GM18519 (cell line): ENCODE results near the gene XIRP1.

ENCODE experiments used
- ATAC-seq: cut with Tn5 transposase; IDR thresholded peaks from one replicate; pipeline ENCODE4 v1.9.1; 2021; ENCODE audit warnings: mild to moderate bottlenecking, moderate library complexity; ENCODE audit not compliant: unreplicated experiment, low FRiP score

XIRP1 gene

DNA sequence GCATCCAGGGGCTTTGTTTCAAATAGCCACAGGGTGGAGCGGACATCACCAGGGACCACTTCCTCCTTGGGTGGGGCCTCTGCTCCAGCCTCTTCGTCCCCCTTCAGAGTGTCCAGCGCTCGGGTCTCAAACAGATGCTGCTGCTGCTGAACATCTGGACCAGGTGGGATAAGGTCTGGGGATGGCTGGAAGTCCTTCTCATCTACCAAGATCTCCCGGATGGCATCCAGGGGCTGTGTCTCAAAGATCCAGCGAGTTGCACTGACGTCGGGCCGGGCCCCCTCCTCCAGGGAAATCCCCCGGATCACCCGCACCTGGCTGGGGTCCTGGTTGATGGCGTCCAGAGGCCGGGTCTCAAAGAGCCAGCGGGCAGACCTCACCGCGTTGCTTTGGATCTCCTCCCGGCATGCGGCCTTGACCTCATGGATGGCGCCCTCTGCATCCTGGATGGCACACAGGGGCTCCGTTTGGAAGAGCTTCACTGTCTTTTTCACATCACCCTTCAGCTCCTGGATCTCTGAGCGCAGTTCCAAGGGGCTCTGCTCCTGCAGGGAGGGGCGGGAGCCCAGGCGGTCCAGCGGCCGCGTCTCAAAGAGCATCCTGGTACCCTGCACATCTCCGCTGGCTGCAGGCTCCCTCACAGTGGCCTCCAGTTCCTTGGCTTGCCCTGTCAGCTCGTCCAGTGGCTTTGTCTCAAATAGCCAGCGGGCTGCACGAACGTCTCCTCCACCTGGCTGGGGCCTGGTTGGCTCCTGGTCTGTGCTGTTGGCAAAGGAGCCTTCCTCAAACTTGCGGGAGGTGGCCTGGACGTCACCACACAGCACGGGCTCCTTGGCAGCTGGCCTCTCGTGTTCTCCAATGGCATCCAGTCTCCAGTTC lies 3.9 kb downstream of the XIRP1 start:
- no peak for ATAC-seq

DNA sequence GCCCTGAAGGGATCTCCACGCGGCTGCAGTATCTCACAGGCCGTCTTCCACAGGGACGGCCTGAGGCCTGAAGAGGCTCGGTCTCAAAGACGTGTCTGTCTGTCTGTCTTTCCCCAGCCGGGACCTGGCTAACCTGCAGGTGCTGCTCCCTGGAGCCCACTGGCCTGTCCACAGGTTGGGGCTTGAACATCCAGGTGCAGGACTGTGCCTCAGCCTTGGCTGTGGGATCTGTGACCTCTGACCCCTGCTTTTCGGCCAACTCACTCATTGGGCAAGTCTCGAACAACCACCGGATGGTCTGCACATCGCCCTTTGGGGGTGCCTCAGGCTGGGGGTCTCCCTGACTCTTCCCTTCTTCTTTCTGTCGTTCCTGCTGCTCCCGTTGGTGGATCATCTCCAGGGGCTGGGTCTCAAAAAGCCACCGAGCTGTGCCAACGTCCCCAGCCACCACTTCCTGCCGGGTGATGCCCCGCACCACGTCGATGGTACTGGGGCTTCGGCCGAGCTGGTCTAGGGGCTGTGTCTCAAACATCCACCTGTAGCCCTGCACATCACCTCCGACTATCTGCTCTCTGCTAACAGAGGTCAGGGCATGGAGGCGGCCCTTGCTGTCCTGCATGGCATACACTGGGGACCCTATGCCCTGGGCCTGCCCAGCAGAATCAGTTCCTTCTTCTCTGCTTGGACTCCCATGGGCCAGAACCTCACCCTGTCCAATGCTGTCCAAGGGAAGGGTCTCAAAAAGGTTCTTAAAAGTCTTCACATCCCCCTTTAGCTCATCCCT lies 4.8 kb downstream of the XIRP1 start:
- ATAC-seq, result no peak

GRCh38 chr3:39186692-39187151 lies 5.7 kb downstream of the XIRP1 start:
- ATAC-seq, result no peak

DNA sequence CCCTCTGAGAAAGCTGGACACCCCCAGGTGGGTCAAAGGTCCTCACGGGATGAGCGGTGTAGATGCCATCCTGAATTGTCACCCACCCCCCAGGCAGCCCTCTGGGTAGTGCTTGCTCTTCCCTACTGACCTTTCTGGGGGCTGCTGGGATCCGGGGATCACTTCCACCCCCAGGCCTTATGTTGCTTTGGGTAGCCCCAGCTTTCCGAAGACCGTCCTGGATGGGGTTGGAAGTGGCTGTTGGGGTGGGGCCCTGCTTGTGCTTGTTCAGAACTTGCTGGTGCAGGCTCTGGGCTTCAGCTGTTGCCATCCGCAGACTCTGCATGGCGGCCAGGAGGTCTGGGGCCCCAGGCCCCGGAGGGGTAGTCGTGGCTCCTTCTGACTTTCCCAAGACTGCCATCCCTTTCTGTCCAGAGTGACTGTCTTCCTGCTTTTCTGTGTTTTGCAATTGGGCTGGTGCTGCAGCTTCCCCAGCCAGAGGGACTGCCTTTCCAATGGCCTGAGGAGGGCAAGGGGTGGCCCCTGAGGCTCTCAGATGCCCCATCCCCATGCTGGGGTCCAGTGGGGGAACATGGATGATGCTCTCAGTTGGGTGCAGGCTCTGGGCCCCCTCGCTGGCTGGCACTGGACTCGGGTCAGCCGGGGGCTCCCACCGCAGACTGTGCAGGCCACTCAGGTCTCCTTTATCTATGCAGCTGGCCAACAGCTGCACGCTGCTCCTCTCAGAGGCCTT lies 6.3 kb downstream of the XIRP1 start:
- ATAC-seq, result no peak

- ATAC-seq, result no peak
These were observed 7.0 kb downstream of the XIRP1 start for GRCh38 chr3:39185326-39185958.

DNA sequence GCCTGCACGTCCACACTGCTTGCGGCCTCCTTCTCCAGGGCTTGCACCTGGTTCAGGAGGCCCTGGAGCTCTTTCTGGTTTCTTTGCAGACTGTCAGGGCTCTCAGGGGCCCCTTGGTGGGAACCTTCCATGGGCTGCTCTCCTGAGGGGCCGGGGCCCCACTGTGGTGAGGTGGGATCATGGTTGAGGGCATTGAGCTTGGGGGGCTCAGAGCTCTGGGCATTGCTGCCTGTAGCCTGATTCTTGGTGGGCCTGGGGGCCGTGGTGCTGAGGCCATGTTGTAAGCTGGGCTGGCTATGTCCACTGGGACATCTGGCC lies 7.5 kb downstream of the XIRP1 start:
- ATAC-seq, result no peak

DNA sequence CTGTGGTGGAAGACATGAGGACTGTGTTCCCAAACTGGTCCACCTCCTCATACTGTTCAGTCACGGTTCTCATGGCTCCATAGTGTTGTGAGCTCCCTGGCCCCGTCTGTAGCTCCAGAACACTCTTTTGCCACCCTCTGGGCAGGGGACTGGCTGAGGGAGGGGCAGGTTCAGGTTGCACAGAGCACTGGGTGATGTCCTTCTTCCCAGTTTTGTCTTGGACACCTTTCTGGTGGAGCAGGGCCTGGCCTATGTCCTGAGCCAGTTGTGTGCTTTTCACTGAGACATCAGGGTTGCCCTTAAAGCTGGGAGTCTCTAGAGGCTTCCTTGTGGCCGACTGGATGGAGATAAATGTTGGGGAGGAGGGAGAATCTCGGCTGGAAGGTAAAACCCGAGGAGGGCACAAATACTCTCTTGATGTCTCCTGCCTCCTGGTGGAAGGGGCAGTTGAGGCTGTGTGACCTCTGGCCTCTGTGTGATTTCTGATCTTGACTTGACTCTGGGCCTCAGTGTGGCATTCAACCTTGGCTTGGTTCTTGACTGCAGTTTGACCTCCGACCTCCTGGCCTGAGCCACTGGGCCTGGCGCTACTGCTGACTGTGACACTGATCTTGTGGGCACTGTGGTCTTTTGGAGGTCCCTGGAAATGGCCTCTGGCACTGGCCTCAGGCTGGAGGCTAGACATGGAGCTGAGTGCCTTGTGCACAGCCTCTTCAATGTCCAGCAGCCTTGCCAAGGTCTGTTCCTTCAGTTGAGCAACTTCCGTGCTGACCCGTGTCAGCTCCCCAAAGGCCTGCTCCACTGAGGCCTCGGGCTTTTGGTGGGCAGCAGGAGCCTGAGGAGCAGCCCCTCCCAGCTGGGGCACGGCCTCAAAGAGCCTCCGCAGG lies 8.1 kb downstream of the XIRP1 start:
- no peak for ATAC-seq

GRCh38 chr3:39183211-39184080 lies 8.9 kb downstream of the XIRP1 start:
- no peak for ATAC-seq

DNA sequence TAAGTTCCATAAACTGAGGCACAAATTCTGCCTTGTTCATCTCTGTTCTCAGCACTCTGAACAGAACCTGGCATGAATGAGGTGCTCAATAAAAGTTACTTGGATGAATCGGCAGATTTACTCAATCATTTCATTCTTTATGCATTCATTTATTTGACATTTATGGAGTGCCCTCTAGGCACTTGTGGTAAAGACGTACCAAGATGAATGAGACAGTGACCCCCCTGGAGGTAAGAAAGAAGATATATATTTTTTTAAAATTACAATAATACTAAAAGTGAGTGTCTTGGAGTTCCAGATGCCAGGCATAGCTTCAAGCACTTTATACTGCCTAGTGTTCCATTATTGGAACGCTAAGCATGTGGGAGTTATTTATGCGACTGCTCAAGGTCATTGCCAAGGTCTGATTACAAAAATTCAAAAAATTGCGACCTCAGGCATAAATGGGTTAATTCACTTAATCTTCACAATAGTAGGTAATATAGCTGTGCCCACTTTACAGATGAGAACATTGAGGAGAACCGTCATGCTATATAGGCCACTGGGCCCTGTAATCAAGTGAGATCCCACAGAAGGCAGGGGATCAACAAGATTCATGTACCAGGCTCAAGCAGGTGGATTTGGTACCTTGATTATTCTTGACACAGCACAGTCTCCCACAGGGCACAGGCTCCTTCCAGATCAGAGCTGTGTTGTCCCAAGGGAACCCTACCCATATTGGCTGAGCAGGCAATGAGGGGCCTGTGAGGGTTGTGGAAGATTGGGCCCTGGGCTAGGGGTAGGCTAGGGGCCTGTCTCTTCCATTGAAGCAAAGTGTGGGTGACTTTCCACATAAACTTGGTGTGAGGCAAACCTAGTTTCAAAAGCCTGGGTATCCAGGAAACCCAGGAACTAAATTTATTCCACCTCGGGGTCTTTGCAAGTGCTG lies 10.7 kb downstream of the XIRP1 start:
- ATAC-seq, result no peak

GRCh38 chr3:39180546-39181346 lies 11.6 kb downstream of the XIRP1 start:
- peak; percentile 92 for ATAC-seq

GRCh38 chr3:39180183-39180545 lies 12.2 kb downstream of the XIRP1 start:
- no peak for ATAC-seq

DNA sequence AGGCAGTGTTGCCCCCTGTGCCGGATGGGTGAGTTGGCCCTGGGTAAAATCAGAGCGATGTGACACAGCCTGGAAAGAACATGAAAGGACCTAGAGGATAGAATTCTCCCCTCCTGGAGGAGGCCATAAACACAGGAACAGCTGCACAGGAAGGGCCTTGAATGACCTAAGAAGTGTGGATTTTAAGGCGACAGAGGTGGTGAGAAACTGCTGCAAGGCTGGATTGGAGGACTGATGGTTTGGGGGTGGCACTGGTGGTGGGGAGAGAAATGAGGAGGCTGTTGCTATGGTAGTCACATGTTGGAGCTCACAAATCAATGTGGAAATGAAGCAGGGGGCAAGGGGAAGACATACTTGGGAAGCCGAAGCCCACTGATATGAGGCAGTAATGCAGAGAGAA lies 13.8 kb downstream of the XIRP1 start:
- ATAC-seq, result no peak

DNA sequence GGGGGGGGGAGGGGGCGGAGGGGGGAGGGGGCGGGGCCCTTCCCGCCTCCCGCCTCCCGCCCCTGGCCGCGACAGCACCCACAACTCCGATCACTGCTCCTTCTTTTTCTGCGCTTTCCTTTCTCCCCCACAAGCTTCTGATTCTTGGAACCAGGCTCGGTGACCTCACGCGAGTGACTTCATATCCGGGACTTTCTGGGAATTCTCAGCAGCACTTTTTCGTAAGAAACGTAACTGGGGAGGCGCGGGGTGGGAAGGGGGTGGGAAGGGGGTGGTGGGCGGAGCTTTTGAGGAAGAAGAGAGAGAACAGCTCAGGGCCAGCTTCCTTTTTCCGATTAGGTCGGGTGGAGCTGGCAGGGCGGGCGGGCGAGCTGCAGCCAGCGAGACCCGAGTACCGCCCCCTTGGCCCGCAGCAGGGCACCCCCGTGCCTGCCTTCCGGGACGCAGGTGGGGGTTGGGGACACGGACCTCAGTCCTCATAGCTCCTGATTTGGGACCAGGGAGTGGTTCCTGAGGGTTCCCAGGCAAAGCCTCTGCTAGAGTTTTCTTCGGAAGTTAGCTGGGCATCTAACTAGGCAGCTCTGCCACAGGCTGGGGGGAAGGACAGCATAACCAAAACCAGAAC lies 14.6 kb downstream of the XIRP1 start:
- ATAC-seq, result no peak

GRCh38 chr3:39176025-39176714 lies 16.2 kb downstream of the XIRP1 start:
- no peak for ATAC-seq

- no peak for ATAC-seq
These were observed 18.9 kb downstream of the XIRP1 start for GRCh38 chr3:39173318-39174125.
